HL-60 (cell line): ENCODE measurements around the gene ESPL1.

Experiments
- DNase-seq, 2 experiments: peaks; one replicate each; pipeline ENCODE4 v3.0.0-alpha.2; 2010 to 2020; ENCODE audit warnings: low read depth in 1 of 2, low spot score in 1 of 2
- H3K27ac ChIP-seq: fragments of 250-450 bp; sonication (Bioruptor Pico); replicated peaks from 2 replicates; pipeline ENCODE4 v1.5.1; 2020; ENCODE audit warnings: mild to moderate bottlenecking, moderate library complexity
- H3K27me3 ChIP-seq: fragments of 250-450 bp; sonication (Bioruptor Pico); 2 replicates; pipeline ENCODE4 v1.5.1; 2021; ENCODE audit warnings: mild to moderate bottlenecking, moderate library complexity; ENCODE audit not compliant: insufficient read depth, poor library complexity, severe bottlenecking
- H3K4me3 ChIP-seq: replicated peaks from 2 replicates; pipeline ENCODE4 v1.5.1; 2011; ENCODE audit warnings: mild to moderate bottlenecking, control low read depth, low read length; ENCODE audit not compliant: insufficient read depth
- CTCF ChIP-seq: IDR thresholded peaks from one replicate; pipeline ENCODE4 v1.5.1; 2011; ENCODE audit warnings: low read length, control low read depth, inconsistent platforms; ENCODE audit not compliant: insufficient read depth
- GABPA ChIP-seq: IDR thresholded peaks from 2 replicates; pipeline ENCODE4 v1.6.1; 2012; ENCODE audit warnings: low read depth
- POLR2AphosphoS5 ChIP-seq: IDR thresholded peaks from 2 replicates; pipeline ENCODE4 v1.6.1; 2012; ENCODE audit warnings: low read depth
- SPI1 ChIP-seq: IDR thresholded peaks from 2 replicates; pipeline ENCODE4 v1.6.1; 2012; ENCODE audit warnings: low read depth, mild to moderate bottlenecking, borderline replicate concordance
- TF ChIP-seq, protein P1 (sequence below): IDR thresholded peaks from 2 replicates; pipeline ENCODE4 v1.6.1; 2012; ENCODE audit warnings: low read depth; ENCODE audit not compliant: insufficient replicate concordance

Gene ESPL1

DNA sequence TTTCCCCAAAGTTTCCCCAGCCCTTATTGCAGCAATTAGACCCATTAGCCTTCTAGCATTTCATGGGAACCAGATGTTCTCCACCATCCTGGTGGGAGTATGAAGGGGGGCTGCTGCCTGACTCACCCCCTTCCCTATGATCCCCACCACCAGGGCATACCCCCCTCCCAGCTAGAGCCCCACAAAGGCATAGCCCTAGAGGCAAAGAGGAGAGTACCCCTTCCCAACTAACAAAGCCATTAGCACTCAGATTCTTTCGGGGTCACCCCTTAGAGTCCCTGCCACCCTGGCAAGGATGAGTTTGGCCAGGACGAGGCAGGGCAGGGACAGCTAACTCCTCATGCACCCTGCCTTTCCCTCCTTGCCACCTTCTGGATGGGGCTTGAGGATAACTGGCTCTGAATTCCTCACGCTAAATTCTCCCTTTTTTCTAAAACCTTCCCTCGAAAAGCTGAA, 45.3 kb upstream of the ESPL1 start:
- TF ChIP-seq CTCF (no peak), GABPA (no peak), POLR2AphosphoS5 (no peak), SPI1 (no peak)
- TF ChIP-seq, protein P1, sequence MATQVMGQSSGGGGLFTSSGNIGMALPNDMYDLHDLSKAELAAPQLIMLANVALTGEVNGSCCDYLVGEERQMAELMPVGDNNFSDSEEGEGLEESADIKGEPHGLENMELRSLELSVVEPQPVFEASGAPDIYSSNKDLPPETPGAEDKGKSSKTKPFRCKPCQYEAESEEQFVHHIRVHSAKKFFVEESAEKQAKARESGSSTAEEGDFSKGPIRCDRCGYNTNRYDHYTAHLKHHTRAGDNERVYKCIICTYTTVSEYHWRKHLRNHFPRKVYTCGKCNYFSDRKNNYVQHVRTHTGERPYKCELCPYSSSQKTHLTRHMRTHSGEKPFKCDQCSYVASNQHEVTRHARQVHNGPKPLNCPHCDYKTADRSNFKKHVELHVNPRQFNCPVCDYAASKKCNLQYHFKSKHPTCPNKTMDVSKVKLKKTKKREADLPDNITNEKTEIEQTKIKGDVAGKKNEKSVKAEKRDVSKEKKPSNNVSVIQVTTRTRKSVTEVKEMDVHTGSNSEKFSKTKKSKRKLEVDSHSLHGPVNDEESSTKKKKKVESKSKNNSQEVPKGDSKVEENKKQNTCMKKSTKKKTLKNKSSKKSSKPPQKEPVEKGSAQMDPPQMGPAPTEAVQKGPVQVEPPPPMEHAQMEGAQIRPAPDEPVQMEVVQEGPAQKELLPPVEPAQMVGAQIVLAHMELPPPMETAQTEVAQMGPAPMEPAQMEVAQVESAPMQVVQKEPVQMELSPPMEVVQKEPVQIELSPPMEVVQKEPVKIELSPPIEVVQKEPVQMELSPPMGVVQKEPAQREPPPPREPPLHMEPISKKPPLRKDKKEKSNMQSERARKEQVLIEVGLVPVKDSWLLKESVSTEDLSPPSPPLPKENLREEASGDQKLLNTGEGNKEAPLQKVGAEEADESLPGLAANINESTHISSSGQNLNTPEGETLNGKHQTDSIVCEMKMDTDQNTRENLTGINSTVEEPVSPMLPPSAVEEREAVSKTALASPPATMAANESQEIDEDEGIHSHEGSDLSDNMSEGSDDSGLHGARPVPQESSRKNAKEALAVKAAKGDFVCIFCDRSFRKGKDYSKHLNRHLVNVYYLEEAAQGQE: no peak
- Histone ChIP-seq H3K27me3 (no peaks in the 10 kb centered on the region), H3K27ac (no peak overlapping the region), H3K4me3 (no peak overlapping the region)
- no peak for DNase-seq

- peak in 1 of 2 experiments; percentile 37 for DNase-seq
- H3K27ac ChIP-seq: no peak overlapping the region
- no peak overlapping the region for H3K4me3 ChIP-seq
- H3K27me3 ChIP-seq: no peaks in the 10 kb centered on the region
- no peak for TF ChIP-seq POLR2AphosphoS5
- TF ChIP-seq, protein P1: no peak
Observed at GRCh38 chr12:53223389-53224060, 44.6 kb upstream of the ESPL1 start.

GRCh38 chr12:53224061-53224896, 43.8 kb upstream of the ESPL1 start:
- no peak for TF ChIP-seq CTCF
- no peak for TF ChIP-seq POLR2AphosphoS5
- no peak for TF ChIP-seq SPI1
- TF ChIP-seq, protein P1: no peak
- TF ChIP-seq GABPA: no peak
- Histone ChIP-seq H3K27ac (no peak overlapping the region), H3K27me3 (no peaks in the 10 kb centered on the region), H3K4me3 (no peak overlapping the region)
- no peak for DNase-seq
